Glomerular visceral epithelial cell (primary cell): ENCODE data around the gene ULBP2.
A peak's percentile ranks its signal among the peaks of the same experiment; 100 is the strongest.
"Not testable (repeated sequence)": the region's sequence is repeated elsewhere in the genome, so short reads cannot be mapped to it uniquely, and the experiment has no call there.

Experiments used
- DNase-seq: peaks from one replicate; pipeline ENCODE4 v3.0.0-alpha.2; 2016; ENCODE audit errors: extremely low spot score

Gene ULBP2

DNA sequence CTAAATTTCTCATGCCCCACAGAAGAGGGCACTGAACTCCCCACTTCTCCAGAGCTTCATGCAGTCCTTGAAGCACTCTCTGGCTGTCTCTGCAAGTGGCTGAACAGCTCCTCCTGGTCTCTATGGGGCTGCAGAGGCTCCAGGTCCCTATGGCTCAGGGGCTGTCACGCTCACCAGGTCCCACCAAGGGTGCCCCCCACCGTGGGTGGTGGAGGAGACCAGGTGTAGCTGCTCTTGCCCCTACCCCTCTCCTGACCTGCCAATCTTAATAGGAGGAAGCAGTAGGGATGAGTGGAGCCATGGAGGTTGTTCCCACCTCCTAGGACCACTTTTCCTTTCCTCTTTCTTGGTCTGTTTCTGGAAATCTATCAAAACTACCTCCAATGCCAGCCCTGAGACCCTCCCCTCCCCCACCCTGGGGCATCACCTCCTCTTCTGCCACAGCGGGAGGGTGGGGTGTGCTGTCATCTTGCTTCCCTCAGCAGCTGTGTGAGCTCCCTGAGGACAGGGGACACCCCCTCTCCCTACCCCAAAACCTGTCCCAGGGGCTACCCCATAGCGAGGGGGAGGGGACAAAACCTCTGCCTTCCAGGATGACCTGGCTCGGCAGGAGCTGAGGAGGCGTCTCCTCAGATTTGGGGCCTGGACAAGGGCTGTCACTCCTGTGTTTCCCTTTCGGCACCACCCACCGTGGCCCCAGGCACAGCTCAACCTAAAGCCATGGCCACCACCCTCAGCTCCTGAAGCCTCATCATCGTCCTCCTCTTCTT, 31.9 kb upstream of the ULBP2 start:
- no peak for DNase-seq

DNA sequence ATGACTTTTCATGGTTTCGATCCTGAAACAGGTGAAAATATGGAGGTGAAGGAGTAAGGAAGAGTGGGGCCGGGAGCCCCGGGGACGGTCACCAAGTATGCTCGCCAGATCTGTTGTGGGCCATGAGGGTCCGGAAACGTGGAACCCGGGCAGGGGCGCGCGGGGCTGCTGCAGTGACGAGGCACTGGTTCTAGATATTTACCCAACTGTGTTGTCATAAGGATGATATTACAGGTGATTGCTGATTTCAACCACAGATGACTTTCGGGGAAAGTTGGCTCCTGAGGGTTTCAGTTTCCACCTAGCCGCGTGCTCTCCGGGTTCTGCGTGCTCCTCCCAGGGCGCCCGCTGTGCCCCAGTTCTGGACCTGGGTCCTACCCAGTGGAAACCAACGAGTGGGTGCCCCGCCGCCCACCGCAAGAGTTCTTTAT, 31.1 kb upstream of the ULBP2 start:
- DNase-seq, result no peak

DNA sequence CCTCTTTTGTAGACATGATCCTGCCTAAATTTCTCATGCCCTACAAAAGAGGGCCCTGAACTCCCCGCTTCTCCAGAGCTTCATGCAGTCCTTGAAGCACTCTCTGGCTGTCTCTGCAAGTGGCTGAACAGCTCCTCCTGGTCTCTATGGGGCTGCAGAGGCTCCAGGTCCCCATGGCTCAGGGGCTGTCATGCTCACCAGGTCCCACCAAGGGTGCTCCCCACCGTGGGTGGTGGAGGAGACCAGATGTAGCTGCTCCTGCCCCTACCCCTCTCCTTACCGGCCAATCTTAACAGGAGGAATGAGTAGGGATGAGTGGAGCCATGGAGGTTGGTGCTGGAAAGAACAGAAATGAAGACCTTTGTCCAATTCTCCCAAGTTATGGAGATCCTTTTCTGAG, 29.1 kb upstream of the ULBP2 start:
- not testable (repeated sequence) for DNase-seq

- no peak for DNase-seq
These were observed 28.7 kb upstream of the ULBP2 start for GRCh38 chr6:149913085-149913484.

- DNase-seq, result no peak
These were observed 28.1 kb upstream of the ULBP2 start for GRCh38 chr6:149913540-149914240.

DNA sequence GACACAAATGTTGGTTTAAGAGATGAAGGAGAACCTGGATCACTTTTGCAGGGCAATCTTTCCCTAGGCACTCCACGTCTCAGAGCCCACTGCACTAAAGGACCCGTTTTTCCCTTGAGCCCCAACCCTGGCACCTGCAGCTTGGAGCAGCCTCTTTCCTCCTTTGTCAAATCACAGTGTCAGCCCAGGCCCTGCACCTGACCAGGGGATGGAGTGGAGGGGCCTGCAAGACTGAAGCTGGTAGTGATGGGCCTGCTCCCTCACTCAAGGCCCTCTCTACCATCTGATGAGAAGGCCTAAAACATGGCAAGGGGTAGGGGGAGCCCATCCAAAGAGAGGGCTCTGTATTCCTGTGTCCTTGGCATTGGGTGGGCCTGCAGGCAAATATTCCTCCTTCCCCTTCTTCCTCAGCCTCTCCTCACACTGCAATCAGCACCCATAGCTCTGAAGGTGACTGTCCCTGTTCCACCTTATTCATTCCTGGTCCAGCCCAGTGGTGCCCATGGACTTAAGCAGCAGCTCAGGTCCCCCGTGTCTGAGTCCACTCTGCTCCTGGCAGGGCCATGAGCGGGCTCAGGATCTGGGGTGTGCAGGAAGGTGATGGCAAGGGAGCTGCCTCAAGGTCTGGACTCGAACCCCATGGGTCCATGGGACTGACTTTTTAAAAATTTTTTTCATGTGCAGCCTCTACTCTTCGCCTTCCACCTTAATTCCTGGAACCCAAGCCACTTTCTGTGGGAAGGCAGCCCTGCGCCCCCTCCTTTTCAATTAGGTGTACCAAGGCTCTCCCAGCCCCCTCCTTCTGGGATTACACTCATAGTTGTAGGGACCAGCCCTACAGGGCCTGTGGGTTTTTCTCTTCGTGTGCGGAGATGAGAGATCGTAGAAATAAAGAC, 25.6 kb upstream of the ULBP2 start:
- no peak for DNase-seq

DNA sequence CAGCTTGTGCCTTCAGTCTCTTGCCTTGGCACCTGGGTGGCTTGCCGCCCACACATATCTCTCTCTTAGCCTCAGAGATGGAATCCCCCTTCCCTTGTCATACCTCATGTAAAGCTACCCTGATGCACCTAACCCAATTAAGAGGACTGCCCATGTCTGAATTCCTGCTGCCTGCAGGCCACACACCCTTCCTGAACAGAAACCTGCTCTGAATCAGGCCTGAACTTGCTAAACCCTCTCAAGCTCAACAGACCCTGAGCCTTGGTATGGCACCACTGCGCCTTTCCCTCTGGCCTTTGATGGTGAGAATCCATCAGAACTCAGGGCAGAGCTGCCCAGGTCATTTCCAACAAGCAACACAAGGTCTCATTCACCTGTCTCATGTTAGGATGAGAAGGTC, 24.1 kb upstream of the ULBP2 start:
- DNase-seq, result no peak

DNA sequence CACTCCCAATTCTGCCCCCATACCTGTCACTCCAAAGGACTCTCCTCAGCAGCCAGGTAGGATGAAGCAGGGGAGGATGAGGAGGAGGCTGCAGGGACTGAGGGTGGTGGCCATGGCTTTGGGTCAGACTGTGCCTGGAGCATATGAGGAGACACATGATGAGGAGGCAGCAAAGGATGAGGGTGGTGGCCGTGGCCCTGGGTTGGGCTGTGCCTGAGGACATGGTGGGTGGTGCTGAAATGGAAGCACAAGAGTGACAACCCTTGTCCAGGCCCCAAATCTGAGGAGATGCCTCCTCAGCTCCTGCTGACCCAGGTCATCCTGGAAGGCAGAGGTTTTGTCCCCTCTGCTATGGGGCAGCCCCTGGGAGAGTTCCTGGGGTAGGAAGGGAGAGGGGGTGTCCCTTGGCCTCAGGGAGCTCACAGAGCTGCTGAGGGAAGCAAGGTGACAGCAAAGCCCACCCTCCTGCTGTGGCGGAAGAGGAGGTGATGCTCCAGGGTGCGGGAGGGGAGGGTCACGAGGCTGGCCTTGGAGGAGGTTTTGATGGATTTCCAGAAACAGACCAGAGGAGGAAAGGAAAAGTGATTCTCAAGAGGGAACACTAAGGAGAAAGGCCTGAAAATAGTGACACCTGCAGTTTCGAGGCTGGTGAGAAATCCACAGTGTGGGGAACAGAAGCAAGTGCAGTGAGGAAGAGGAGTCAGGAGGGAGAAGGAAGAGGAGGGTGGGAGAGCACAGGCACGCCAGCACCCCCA, 23.5 kb upstream of the ULBP2 start:
- DNase-seq, result no peak

GRCh38 chr6:149919126-149919833, 22.5 kb upstream of the ULBP2 start:
- not testable (repeated sequence) for DNase-seq

DNA sequence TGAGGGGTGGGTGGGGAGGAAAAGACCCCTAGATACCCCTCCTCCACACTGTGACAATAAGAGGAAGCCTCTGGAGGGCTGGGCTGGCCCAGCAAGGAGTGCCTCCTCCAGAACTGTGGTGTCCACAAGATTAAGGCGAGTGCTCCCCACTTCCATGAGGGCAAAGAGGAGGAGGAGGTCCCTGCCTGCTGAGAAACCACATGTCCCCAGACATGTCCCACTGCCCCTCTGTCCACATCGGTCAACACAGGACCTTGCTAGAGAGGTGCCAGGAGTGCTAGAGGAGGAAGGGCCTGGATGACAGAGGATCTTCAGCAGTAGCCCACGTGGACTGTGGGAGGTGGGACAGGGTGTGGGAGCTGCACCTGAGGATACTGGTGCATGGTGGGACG, 22.0 kb upstream of the ULBP2 start:
- DNase-seq, result no peak

- no peak for DNase-seq
These were observed 20.5 kb upstream of the ULBP2 start for GRCh38 chr6:149921361-149921760.

- DNase-seq, result not testable (repeated sequence)
These were observed 19.7 kb upstream of the ULBP2 start for GRCh38 chr6:149922091-149922490.

DNA sequence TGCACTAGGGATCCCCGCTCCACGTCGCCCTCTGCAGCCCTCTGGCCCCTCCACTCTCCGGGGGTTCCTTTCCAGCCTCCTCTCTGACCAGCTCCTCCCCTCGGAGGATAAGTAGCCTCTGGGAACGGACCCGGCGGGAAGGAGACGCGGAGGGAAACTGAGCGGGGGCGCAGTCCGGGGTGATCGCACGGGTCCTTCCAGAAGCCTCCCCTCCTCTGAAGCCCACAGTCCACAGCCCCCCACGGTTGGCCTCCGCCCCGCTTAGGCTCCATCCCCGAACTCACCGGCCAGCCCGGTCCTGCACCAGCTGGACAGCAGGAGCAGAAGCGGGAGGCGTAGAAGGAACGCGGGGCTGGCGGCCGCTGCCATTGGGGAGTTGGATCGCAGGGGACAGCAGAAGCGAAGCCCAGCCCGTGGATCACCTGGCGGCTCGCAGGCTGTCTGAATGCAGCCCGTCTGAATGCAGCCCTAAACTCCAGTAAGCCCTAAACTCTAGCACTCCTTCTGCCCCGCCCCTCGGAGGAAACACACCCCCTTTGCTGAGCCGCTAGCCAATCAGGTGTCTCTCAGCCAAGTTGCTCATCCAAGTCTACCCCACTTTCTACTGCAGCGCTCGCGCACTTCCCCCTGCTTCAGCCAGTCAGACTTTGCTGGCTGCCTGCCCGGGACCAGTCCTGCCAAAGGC, 19.0 kb upstream of the ULBP2 start, which contains the start of gene RAET1G:
TSS of gene RAET1G (minus strand) at position 480 of the 685 bp plus-strand sequence. CDS start at position 369, 111 bp downstream.
- peak; percentile 93 for DNase-seq

DNA sequence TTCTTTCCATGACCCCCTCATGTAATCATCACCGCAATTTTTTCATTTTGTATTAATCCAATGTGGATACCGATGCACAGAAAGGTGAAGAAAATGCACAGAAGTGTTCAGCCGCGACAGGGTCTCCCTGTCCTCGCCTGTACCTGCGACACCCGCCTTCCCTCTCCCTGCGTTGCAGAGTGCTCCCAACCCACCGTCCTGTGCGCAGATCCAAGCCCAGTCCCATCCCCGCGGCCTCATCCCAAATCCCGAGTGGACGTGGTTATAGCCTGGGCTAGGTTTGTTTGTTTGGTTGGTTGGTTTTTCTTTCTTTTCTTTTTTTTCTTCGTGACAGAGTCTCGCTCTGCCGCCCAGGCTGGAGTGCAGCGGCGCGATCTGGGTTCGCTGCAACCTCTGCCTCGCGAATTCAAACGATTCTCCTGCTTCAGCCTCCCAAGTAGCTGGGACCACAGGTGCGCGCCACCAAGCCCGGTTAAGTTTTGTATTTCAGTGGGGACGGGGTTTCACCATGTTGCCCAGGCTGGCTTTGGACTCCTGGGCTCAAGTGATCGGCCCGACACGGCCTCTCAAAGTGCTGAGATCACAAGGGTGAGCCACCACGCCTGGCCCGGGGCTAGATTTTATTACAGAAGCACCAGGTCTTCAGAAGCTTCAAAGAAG, 18.4 kb upstream of the ULBP2 start:
- no peak for DNase-seq

- no peak for DNase-seq
These were observed 17.4 kb upstream of the ULBP2 start for GRCh38 chr6:149924206-149924932.

- DNase-seq, result no peak
These were observed 16.9 kb upstream of the ULBP2 start for GRCh38 chr6:149924933-149925252.

GRCh38 chr6:149925253-149925973, 16.4 kb upstream of the ULBP2 start:
- no peak for DNase-seq

DNA sequence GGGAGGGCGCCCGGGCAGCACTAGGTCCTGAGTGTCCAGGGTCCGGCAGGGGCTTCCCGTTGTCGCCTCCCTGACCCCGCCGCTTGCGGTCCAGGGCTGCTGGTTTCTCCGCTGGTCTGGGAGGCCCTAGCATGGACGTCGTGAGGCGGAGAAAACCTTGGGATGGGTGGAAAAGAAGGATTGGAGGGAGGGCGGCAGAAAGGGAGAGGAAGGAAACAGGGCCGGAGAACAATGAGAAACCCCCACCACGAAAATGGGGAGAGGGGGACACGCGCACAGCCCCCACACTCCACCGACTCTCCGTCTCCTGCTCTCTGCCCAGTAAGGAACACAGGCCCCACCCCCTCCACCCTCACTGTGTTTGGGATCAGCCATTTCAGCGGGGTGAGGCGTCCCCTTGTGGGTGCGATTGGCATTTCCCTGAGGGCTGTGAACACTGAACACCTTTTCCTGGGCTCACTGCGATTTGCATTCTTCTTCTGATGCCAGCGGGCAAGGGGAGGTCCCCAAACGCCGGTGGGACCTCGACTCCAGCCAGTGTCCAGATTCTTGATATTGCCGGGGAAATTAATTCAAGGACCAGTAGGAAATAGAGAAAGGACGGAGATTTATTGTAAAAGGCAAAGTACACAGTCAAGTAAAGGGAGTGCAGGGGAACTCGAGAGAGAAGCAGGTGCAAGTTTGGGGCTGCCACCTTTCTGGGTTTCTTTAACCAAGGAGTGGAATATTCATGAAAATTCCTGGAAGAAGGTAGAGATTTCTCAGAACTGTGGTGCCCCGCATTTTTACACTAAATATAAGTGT, 15.6 kb upstream of the ULBP2 start:
- DNase-seq, result peak; percentile 80
